Colonic mucosa (tissue), 4 donors: ENCODE results near the gene AFP. TPM values are rescaled to one million over a fixed set of nuclear protein-coding genes. Genes with fewer than 3 reads are reported as not detected.

Experiments
- DNase-seq: peaks from one replicate; pipeline ENCODE4 v3.0.0-alpha.2; 2020
- H3K27ac ChIP-seq: fragments of 200-600 bp; one replicate; pipeline ENCODE4 v1.8.0; 2021
- H3K27me3 ChIP-seq: fragments of 200-600 bp; one replicate; pipeline ENCODE4 v1.8.0; 2021
- H3K36me3 ChIP-seq: fragments of 200-600 bp; one replicate; pipeline ENCODE4 v1.8.0; 2021
- H3K4me1 ChIP-seq: fragments of 200-600 bp; one replicate; pipeline ENCODE4 v1.8.0; 2021; ENCODE audit warnings: mild to moderate bottlenecking
- H3K4me3 ChIP-seq: fragments of 200-600 bp; one replicate; pipeline ENCODE4 v1.8.0; 2021
- H3K9ac ChIP-seq, 2 donors: one replicate each; pipeline ENCODE4 v1.7.0; 2013; ENCODE audit warnings: control low read depth in 2 of 2, low read depth in 2 of 2, low read length in 2 of 2
- H3K9me3 ChIP-seq: fragments of 200-600 bp; one replicate; pipeline ENCODE4 v1.8.0; 2021
- intact Hi-C: fragments of 100-400 bp; cut with DNase I; formaldehyde crosslinking; loops from one replicate; pipeline ENCODE4 v1.14.1; 2022
- total RNA-seq, 2 donors: library from RNA; stranded (reverse); fragmentation: NEBNext Ultra II Directional in 1 of 2; extraction: Animal tissue kit (Norgen Biotek cat#: 25700) in 1 of 2; gene quantifications; one replicate each; pipeline ENCODE4 v1.2.1, GENCODE V29; 2021
- TF ChIP-seq, protein P1 (sequence below): fragments of 200-600 bp; IDR thresholded peaks from one replicate; pipeline ENCODE4 v1.8.0; 2022; ENCODE audit warnings: antibody characterized with exemption, mild to moderate bottlenecking
- donor health status: healthy.
- donor health status: DM: no; HTN: no; CAD: no.
- donor health status: DM: no; HTN: no; CAD: no.

The AFP gene
- total RNA-seq, 2 donors from 2014 or later: 0.48 to 4.6 TPM

GRCh38 chr4:73409978-73410548 is 26.0 kb upstream of the AFP start:
- no peaks in the 10 kb centered on the region for H3K36me3 ChIP-seq
- H3K27me3 ChIP-seq: no peaks in the 10 kb centered on the region
- no peak overlapping the region for H3K4me3 ChIP-seq
- no peak overlapping the region for H3K9ac ChIP-seq
- DNase-seq: no peak
- H3K9me3 ChIP-seq: no peaks in the 10 kb centered on the region
- TF ChIP-seq, protein P1, sequence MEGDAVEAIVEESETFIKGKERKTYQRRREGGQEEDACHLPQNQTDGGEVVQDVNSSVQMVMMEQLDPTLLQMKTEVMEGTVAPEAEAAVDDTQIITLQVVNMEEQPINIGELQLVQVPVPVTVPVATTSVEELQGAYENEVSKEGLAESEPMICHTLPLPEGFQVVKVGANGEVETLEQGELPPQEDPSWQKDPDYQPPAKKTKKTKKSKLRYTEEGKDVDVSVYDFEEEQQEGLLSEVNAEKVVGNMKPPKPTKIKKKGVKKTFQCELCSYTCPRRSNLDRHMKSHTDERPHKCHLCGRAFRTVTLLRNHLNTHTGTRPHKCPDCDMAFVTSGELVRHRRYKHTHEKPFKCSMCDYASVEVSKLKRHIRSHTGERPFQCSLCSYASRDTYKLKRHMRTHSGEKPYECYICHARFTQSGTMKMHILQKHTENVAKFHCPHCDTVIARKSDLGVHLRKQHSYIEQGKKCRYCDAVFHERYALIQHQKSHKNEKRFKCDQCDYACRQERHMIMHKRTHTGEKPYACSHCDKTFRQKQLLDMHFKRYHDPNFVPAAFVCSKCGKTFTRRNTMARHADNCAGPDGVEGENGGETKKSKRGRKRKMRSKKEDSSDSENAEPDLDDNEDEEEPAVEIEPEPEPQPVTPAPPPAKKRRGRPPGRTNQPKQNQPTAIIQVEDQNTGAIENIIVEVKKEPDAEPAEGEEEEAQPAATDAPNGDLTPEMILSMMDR: no peak
- intact Hi-C loops: no loop called here
- no peaks in the 10 kb centered on the region for H3K4me1 ChIP-seq
- no peak overlapping the region for H3K27ac ChIP-seq

DNA sequence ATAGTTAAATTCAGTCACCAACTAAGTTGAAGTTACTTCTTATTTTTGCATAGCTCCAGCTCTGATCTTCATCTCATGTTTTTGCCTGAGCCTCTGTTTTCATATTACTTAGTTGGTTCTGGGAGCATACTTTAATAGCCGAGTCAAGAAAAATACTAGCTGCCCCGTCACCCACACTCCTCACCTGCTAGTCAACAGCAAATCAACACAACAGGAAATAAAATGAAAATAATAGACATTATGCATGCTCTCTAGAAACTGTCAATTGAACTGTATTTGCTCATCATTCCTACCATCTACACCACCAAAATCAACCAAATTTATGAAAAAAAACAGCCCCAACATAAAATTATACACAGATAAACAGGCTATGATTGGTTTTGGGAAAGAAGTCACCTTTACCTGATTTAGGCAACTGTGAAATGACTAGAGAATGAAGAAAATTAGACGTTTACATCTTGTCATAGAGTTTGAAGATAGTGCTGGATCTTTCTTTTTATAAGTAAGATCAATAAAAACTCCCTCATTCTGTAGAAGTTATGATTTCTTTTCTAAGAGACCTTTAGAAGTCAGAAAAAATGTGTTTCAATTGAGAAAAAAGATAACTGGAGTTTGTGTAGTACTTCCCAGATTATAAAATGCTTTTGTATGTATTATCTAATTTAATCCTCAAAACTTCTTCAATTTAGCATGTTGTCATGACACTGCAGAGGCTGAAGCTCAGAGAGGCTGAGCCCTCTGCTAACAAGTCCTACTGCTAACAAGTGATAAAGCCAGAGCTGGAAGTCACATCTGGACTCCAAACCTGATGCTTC is 24.9 kb upstream of the AFP start:
- H3K4me3 ChIP-seq: no peak overlapping the region
- no peaks in the 10 kb centered on the region for H3K36me3 ChIP-seq
- intact Hi-C loops: no loop called here
- H3K27me3 ChIP-seq: no peaks in the 10 kb centered on the region
- no peaks in the 10 kb centered on the region for H3K4me1 ChIP-seq
- no peak overlapping the region for H3K9ac ChIP-seq
- H3K27ac ChIP-seq: no peak overlapping the region
- TF ChIP-seq, protein P1: no peak
- H3K9me3 ChIP-seq: no peaks in the 10 kb centered on the region
- DNase-seq: no peak

GRCh38 chr4:73411731-73412414 is 24.1 kb upstream of the AFP start:
- Histone ChIP-seq H3K27ac (no peak overlapping the region), H3K9me3 (no peaks in the 10 kb centered on the region), H3K4me1 (no peaks in the 10 kb centered on the region), H3K4me3 (no peak overlapping the region), H3K27me3 (no peaks in the 10 kb centered on the region), H3K36me3 (no peaks in the 10 kb centered on the region), H3K9ac (no peak overlapping the region)
- TF ChIP-seq, protein P1: no peak
- DNase-seq: no peak
- intact Hi-C loops: no loop called here

GRCh38 chr4:73413294-73413755 is 22.7 kb upstream of the AFP start:
- no peaks in the 10 kb centered on the region for H3K4me1 ChIP-seq
- TF ChIP-seq, protein P1: no peak
- H3K9ac ChIP-seq: no peak overlapping the region
- intact Hi-C loops: no loop called here
- no peaks in the 10 kb centered on the region for H3K9me3 ChIP-seq
- H3K36me3 ChIP-seq: no peaks in the 10 kb centered on the region
- DNase-seq: no peak
- H3K27ac ChIP-seq: no peak overlapping the region
- no peak overlapping the region for H3K4me3 ChIP-seq
- H3K27me3 ChIP-seq: no peaks in the 10 kb centered on the region

DNA sequence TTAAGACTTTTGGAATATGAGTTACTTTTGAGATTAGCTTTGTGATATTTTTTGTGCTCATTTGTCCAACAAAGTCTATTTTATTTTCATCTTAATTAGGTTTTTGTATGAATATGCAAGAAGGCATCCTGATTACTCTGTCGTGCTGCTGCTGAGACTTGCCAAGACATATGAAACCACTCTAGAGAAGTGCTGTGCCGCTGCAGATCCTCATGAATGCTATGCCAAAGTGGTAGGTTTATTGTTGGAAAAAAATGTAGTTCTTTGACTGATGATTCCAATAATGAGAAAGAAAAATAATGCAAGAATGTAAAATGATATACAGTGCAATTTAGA is 21.1 kb upstream of the AFP start:
- TF ChIP-seq, protein P1: no peak
- no peak for DNase-seq
- Histone ChIP-seq H3K9ac (no peak overlapping the region), H3K27me3 (no peaks in the 10 kb centered on the region), H3K4me1 (no peaks in the 10 kb centered on the region), H3K27ac (no peak overlapping the region), H3K4me3 (no peak overlapping the region), H3K9me3 (no peaks in the 10 kb centered on the region), H3K36me3 (no peaks in the 10 kb centered on the region)
- intact Hi-C loops: no loop called here
